Ishikawa (cell line): ENCODE results near the gene APC.

Experiments used
- CEBPB ChIP-seq: IDR thresholded peaks from 2 replicates; pipeline ENCODE4 v1.6.1; 2012
- CREB1 ChIP-seq: IDR thresholded peaks from 2 replicates; pipeline ENCODE4 v1.6.1; 2012; ENCODE audit warnings: low read depth
- EGR1 ChIP-seq: IDR thresholded peaks from 2 replicates; pipeline ENCODE4 v1.6.1; 2012
- EP300 ChIP-seq: IDR thresholded peaks from 2 replicates; pipeline ENCODE4 v1.6.1; 2012; ENCODE audit warnings: borderline replicate concordance
- FOXM1 ChIP-seq: IDR thresholded peaks from 2 replicates; pipeline ENCODE4 v1.6.1; 2012; ENCODE audit warnings: low read depth, borderline replicate concordance
- NFIC ChIP-seq: IDR thresholded peaks from 2 replicates; pipeline ENCODE4 v1.6.1; 2012
- RAD21 ChIP-seq: IDR thresholded peaks from 2 replicates; pipeline ENCODE4 v1.6.1; 2012; ENCODE audit warnings: low read depth
- TAF1 ChIP-seq: IDR thresholded peaks from 2 replicates; pipeline ENCODE4 v1.6.1; 2012; ENCODE audit warnings: low read depth, mild to moderate bottlenecking
- TCF12 ChIP-seq: IDR thresholded peaks from 2 replicates; pipeline ENCODE4 v1.6.1; 2012; ENCODE audit warnings: low read depth
- TEAD4 ChIP-seq: IDR thresholded peaks from 2 replicates; pipeline ENCODE4 v1.6.1; 2012
- YY1 ChIP-seq: IDR thresholded peaks from 2 replicates; pipeline ENCODE4 v1.6.1; 2012; ENCODE audit warnings: low read depth
- ZBTB7A ChIP-seq: IDR thresholded peaks from 2 replicates; pipeline ENCODE4 v1.6.1; 2012; ENCODE audit warnings: low read depth
- TF ChIP-seq, protein P1 (sequence below): IDR thresholded peaks from 2 replicates; pipeline ENCODE4 v1.6.1; 2012
- TF ChIP-seq, protein P2 (sequence below): IDR thresholded peaks from 2 replicates; pipeline ENCODE4 v1.6.1; 2012
- TF ChIP-seq, protein P3 (sequence below): IDR thresholded peaks from 2 replicates; pipeline ENCODE4 v1.6.1; 2012; ENCODE audit warnings: low read depth, mild to moderate bottlenecking

The APC gene

DNA sequence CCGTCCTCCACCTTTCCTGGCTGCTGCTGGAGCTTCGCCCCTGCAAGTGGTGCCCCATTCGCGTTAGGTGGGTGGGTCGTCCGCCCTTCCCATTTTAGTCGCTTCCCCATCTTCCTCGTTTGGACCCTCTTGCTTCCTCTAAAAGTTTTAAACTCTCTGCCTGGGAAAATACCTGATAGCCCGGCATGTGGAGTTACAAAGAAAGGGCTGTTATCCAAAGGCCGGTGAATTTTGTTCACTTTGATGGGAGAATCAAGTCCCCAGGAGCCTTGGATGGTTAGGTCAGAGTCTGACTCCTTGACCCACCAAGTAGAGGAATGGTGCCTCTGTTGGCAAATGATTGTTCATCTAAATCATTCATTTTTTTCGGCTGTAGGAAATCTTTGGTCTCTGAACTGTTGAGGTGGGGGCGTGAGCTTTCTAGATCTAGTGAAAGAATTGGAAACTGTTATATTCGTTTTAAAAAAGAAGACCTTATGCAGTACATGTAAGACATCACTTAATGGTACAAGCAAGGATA lies 29.5 kb upstream of the APC start:
- TF ChIP-seq ZBTB7A (no peak; the same call in 1 of the 2 replicates), CREB1 (no peak), NFIC (no peak), YY1 (no peak), EP300 (no peak)

DNA sequence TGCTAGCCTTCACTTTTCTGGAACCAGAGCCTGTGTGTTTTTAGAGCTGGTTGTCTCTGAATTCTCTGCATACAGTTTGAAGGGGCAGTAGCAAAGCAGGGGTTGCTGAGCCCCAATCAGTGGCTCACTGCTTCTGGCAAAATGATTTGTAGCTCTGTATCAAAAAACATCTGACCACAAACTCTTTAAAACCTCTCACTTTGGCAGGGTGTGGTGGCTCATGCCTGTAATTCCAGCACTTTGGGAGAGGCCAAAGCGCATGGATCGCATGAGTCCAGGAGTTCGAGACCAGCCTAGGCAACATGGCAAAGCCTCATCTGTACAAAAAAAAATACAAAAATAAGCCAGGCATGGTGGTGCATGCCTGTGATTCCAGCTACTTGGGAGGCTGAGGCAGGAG lies 28.3 kb upstream of the APC start:
- TF ChIP-seq, protein P1, sequence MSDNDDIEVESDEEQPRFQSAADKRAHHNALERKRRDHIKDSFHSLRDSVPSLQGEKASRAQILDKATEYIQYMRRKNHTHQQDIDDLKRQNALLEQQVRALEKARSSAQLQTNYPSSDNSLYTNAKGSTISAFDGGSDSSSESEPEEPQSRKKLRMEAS, result no peak
- no peak for TF ChIP-seq TCF12
- no peak for TF ChIP-seq TEAD4
- TF ChIP-seq, protein P2, sequence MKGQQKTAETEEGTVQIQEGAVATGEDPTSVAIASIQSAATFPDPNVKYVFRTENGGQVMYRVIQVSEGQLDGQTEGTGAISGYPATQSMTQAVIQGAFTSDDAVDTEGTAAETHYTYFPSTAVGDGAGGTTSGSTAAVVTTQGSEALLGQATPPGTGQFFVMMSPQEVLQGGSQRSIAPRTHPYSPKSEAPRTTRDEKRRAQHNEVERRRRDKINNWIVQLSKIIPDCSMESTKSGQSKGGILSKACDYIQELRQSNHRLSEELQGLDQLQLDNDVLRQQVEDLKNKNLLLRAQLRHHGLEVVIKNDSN, result no peak
- no peak for TF ChIP-seq NFIC
- TF ChIP-seq RAD21, result no peak
- TF ChIP-seq ZBTB7A, result no peak
- TF ChIP-seq FOXM1, result no peak
- no peak for TF ChIP-seq CREB1
- TF ChIP-seq TAF1, result no peak
- TF ChIP-seq, protein P3, sequence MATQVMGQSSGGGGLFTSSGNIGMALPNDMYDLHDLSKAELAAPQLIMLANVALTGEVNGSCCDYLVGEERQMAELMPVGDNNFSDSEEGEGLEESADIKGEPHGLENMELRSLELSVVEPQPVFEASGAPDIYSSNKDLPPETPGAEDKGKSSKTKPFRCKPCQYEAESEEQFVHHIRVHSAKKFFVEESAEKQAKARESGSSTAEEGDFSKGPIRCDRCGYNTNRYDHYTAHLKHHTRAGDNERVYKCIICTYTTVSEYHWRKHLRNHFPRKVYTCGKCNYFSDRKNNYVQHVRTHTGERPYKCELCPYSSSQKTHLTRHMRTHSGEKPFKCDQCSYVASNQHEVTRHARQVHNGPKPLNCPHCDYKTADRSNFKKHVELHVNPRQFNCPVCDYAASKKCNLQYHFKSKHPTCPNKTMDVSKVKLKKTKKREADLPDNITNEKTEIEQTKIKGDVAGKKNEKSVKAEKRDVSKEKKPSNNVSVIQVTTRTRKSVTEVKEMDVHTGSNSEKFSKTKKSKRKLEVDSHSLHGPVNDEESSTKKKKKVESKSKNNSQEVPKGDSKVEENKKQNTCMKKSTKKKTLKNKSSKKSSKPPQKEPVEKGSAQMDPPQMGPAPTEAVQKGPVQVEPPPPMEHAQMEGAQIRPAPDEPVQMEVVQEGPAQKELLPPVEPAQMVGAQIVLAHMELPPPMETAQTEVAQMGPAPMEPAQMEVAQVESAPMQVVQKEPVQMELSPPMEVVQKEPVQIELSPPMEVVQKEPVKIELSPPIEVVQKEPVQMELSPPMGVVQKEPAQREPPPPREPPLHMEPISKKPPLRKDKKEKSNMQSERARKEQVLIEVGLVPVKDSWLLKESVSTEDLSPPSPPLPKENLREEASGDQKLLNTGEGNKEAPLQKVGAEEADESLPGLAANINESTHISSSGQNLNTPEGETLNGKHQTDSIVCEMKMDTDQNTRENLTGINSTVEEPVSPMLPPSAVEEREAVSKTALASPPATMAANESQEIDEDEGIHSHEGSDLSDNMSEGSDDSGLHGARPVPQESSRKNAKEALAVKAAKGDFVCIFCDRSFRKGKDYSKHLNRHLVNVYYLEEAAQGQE, result no peak
- no peak for TF ChIP-seq EP300
- TF ChIP-seq YY1, result no peak
- no peak for TF ChIP-seq EGR1
- no peak for TF ChIP-seq CEBPB

DNA sequence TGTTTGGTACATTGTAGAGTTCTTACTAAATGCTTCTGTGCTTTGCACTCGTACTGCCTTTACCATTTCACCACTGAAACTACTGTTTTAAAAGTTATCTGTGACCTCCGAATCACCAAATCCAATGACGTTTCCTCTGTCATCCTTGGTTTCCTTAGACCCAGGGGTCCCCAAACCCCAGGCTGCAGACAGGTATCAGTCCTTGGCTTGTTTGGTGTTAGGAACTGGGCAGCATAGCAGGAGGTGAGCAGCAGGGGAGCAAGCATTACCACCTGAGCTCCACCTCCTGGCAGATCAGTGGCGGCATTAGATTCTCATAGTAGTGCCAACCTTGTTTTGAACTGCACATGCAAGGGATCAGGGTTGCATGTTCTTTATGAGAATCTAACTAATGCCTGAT lies 26.8 kb upstream of the APC start:
- TF ChIP-seq TAF1 (no peak), EGR1 (no peak), EP300 (no peak), TCF12 (no peak), YY1 (no peak), FOXM1 (no peak), RAD21 (no peak; the same call in 1 of the 2 replicates), TEAD4 (no peak)
- TF ChIP-seq, protein P1, result no peak

DNA sequence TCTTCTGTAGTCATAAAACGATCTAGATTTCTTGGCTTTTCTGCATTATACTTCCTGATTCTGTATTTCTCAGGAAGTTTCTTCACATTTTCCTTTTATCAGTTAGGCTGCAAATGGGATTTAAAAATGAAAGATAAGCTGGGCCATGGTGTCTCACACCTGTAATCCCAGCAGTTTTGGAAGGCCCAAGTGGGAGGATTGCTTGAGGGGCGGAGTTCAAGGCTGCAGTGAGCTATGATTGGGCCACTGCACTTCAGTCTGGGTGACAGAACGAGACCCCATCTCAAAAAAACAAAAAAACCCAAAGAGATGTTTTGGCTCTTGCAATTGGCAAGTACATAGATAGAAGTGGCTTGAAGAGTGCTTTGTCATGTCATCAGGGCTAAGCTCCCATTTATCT lies 26.2 kb upstream of the APC start:
- TF ChIP-seq TCF12 (no peak), YY1 (no peak), TEAD4 (no peak), EGR1 (no peak), CREB1 (no peak), NFIC (no peak)
- TF ChIP-seq, protein P3, result no peak
- TF ChIP-seq, protein P2, result no peak

DNA sequence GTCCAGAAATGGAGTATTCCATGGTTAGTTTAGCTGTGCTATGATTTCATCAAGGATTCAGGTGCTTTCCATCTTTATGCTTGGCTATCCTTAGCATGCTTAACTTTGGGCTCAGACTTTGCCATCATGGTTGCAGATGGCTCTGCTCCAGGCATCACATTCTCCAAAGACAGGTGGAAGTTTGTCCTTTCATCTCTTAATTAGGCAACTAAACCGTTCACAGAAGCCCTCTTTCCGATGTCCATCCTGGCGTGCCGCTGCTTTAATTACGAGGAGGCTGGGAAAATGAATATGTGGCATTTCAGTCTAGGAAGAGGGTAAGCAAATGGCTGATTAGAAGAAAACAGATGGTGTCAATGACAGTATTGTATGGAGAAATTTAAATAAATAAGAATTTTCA lies 24.5 kb upstream of the APC start:
- TF ChIP-seq, protein P2, result no peak
- TF ChIP-seq, protein P1, result no peak
- TF ChIP-seq NFIC (no peak), YY1 (no peak), FOXM1 (no peak), CEBPB (no peak), CREB1 (no peak), TAF1 (no peak), EGR1 (no peak), EP300 (no peak), TEAD4 (no peak), RAD21 (no peak), TCF12 (no peak), ZBTB7A (no peak)
- TF ChIP-seq, protein P3, result no peak
